Lung (tissue), 12 donors: ENCODE measurements around the gene PALD1. TPM values are rescaled to one million over a fixed set of nuclear protein-coding genes. Genes with fewer than 3 reads are reported as not detected.
"Not testable (repeated sequence)": the region's sequence is repeated elsewhere in the genome, so short reads cannot be mapped to it uniquely, and the experiment has no call there.

Source experiments
- ATAC-seq: fragments of 200-7000 bp; cut with Tn5 transposase; one replicate; pipeline ENCODE4 v1.9.1; 2020; ENCODE audit warnings: moderate number of reproducible peaks; ENCODE audit not compliant: insufficient read depth, low FRiP score
- DNase-seq, 3 donors: peaks; one replicate each; pipeline ENCODE4 v3.0.0-alpha.2; 2013 to 2017
- H3K27ac ChIP-seq, 2 donors: one replicate each; pipeline ENCODE4 v1.5.1; 2013; ENCODE audit warnings: mild to moderate bottlenecking in 2 of 2, moderate library complexity in 2 of 2, control low read depth in 1 of 2, inconsistent platforms in 1 of 2, low read depth in 1 of 2, low read length in 1 of 2
- H3K27me3 ChIP-seq, 3 donors: one replicate each; pipeline ENCODE4 v1.5.1; 2013; ENCODE audit warnings: low read length in 2 of 3; ENCODE audit not compliant: control insufficient read depth in 3 of 3, insufficient read depth in 3 of 3
- H3K36me3 ChIP-seq, 4 donors: one replicate each; pipeline ENCODE4 v1.5.1; 2013; ENCODE audit warnings: low read length in 4 of 4, mild to moderate bottlenecking in 1 of 4, moderate library complexity in 1 of 4; ENCODE audit not compliant: control insufficient read depth in 4 of 4, insufficient read depth in 4 of 4
- H3K4me1 ChIP-seq, 5 donors: one replicate each; pipeline ENCODE4 v1.5.1; 2013; ENCODE audit warnings: low read length in 5 of 5, mild to moderate bottlenecking in 2 of 5, moderate library complexity in 1 of 5; ENCODE audit not compliant: control insufficient read depth in 5 of 5, insufficient read depth in 5 of 5
- H3K4me3 ChIP-seq: one replicate; pipeline ENCODE4 v1.5.1; 2013; ENCODE audit warnings: mild to moderate bottlenecking, control low read depth, moderate library complexity
- H3K9ac ChIP-seq, 2 donors: one replicate each; pipeline ENCODE4 v1.5.1; 2013; ENCODE audit warnings: low read length in 2 of 2, control low read depth in 1 of 2; ENCODE audit not compliant: insufficient read depth in 1 of 2
- H3K9me3 ChIP-seq, 4 donors: one replicate each; pipeline ENCODE4 v1.5.1; 2013; ENCODE audit warnings: low read length in 3 of 4, mild to moderate bottlenecking in 1 of 4, moderate library complexity in 1 of 4; ENCODE audit not compliant: control insufficient read depth in 4 of 4, insufficient read depth in 3 of 4
- WGBS, 2 donors: extraction: QIAGEN DNeasy Blood & Tissue Kit; methylation state at CpG; one replicate each; pipeline ENCODE4 v1.1.7; 2013; 5-methylcytosine and 5-hydroxymethylcytosine counted together
- polyA plus RNA-seq, 2 donors: library from polyadenylated mRNA; stranded (reverse); fragments of 200-250 nt; gene quantifications; one replicate each; pipeline ENCODE4 v1.2.1, GENCODE V29; 2013
- total RNA-seq, 2 donors: library from RNA; depleted of rRNA in 1 of 2; stranded (reverse); fragments of >200 nt in 1 of 2; gene quantifications; one replicate each; pipeline ENCODE4 v1.2.1, GENCODE V29; 2014 to 2021
- TF ChIP-seq, protein P1 (sequence below): IDR thresholded peaks from 2 replicates; pipeline ENCODE4 v1.5.1; 2012; ENCODE audit warnings: mild to moderate bottlenecking; ENCODE audit errors: control extremely low read depth, extremely low read depth
- donor health status: control.
- donor health status: control.
- donor health status: Bipolar disorder and iron deficiency.
- donor health status: healthy.
- donor health status: DM: yes; HTN: yes; CAD: no.

Gene PALD1
- total and polyA plus RNA-seq, 4 donors = 10.5 to 19.7 (median 15.6) TPM

- H3K4me3 ChIP-seq = no peak overlapping the region
- H3K36me3 ChIP-seq = no peaks in the 10 kb centered on the region
- DNase-seq (no peak), ATAC-seq (no peak)
- H3K27ac ChIP-seq = no peak overlapping the region
- no peaks in the 10 kb centered on the region for H3K9me3 ChIP-seq
- no peak overlapping the region for H3K9ac ChIP-seq
- TF ChIP-seq, protein P1, sequence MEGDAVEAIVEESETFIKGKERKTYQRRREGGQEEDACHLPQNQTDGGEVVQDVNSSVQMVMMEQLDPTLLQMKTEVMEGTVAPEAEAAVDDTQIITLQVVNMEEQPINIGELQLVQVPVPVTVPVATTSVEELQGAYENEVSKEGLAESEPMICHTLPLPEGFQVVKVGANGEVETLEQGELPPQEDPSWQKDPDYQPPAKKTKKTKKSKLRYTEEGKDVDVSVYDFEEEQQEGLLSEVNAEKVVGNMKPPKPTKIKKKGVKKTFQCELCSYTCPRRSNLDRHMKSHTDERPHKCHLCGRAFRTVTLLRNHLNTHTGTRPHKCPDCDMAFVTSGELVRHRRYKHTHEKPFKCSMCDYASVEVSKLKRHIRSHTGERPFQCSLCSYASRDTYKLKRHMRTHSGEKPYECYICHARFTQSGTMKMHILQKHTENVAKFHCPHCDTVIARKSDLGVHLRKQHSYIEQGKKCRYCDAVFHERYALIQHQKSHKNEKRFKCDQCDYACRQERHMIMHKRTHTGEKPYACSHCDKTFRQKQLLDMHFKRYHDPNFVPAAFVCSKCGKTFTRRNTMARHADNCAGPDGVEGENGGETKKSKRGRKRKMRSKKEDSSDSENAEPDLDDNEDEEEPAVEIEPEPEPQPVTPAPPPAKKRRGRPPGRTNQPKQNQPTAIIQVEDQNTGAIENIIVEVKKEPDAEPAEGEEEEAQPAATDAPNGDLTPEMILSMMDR = no peak
- WGBS, 2 donors = 73 to 92% methylated on average over 2 of the region's 2 CpGs
- H3K4me1 ChIP-seq = no peaks in the 10 kb centered on the region
- no peaks in the 10 kb centered on the region for H3K27me3 ChIP-seq
Measured at GRCh38 chr10:70613941-70614340, 135.4 kb downstream of the PALD1 start.

DNA sequence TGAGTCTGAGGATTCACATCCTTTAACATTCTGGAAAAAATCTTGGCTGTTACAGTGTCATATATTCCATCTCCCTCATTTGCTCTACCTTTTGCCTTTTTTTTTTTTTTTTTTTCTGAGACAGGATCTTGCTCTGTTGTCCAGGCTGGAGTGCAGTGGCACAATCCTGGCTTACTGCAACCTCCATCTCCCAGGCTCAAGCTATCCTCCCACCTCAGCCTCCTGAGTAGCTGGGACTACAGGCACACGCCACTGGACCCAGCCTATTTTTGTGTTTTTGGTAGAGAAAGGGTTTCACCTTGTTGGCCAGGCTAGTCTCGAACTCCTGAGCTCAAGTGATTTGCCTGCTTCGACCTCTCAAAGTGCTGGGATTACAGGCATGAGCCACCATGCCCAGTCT is 135.8 kb downstream of the PALD1 start:
- not testable (repeated sequence) for H3K4me1 ChIP-seq

DNA sequence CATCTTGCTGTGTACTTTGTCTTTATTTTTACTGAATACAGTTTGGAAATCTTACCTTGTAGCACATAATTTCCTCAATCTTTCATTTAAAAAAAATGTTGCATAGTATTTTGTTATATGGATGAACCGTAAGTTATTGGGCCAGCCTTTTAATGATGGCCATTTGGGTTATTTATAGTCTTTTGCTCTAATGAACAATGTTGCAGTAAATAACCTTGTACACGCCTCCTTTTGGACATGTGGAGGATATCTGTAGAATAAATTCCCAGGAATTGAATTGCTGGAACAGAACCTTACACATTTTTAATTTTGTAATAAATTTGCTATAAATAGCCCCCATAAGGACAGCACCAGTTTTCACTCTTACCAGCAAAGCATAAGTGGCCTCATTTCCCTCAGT is 136.6 kb downstream of the PALD1 start:
- Histone ChIP-seq H3K36me3 (no peaks in the 10 kb centered on the region), H3K27me3 (no peaks in the 10 kb centered on the region), H3K4me3 (no peak overlapping the region), H3K9ac (no peak overlapping the region), H3K4me1 (no peaks in the 10 kb centered on the region), H3K9me3 (peaks cover 0 to 2% (median 0%) of the 10 kb centered on the region in 4 donors), H3K27ac (no peak overlapping the region)
- 97 to 99% methylated on average over 2 of the region's 2 CpGs for WGBS, 2 donors
- TF ChIP-seq, protein P1 = no peak
- DNase-seq = no peak
- ATAC-seq = no peak

More for the DNA sequence above, 135.8 kb downstream of the PALD1 start:
- H3K36me3 ChIP-seq, H3K9me3 ChIP-seq, DNase-seq, H3K4me3 ChIP-seq, H3K9ac ChIP-seq, H3K27me3 ChIP-seq, H3K27ac ChIP-seq, ATAC-seq: not testable (repeated sequence)
- 96 to 97% methylated on average over 3 of the region's 3 CpGs for WGBS, 2 donors

DNA sequence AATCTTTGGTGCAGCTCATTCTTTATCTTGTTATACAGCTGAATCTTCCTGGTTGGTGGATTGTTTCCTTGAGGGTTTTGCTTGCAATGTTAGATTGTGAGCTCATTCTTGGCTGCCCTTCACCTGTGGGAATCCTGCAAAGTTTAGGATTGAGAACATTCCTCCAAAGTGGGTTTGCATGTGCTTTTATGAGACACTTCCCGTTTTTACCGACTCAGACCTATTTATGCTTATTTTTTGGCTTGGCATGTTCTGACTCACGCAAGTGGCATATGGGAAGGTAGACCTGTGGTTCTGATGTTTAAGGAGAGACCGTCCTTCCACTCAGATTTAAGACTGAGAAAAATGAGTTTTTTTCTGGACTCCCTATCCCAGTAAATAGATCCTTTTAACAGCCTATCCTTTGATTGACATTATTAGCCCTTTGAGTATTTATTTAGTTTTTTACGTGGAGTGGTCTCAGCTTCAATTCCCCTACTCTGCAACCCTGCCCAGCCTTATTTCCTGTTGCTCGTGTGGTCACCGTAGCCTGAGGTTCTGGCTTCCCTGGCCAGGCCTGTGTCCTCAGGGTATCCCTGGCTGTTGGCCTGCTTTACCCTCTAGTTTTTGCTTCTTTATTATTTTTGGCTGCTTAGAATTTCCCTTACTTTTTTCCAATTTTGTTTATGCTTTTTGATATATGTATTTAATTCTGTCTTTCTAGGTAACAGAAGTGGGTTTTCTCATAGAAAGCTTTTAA is 137.4 kb downstream of the PALD1 start:
- no peak overlapping the region for H3K27ac ChIP-seq
- WGBS, 2 donors = 38 to 55% methylated on average over 7 of the region's 7 CpGs

More for the DNA sequence above, 137.4 kb downstream of the PALD1 start:
- no peak for DNase-seq
- Histone ChIP-seq H3K4me1 (no peaks in the 10 kb centered on the region), H3K4me3 (no peak overlapping the region), H3K36me3 (no peaks in the 10 kb centered on the region), H3K9me3 (peaks cover 0 to 3% (median 0%) of the 10 kb centered on the region in 4 donors), H3K27me3 (no peaks in the 10 kb centered on the region), H3K9ac (no peak overlapping the region)
- TF ChIP-seq, protein P1 = no peak
- ATAC-seq = no peak
